Dermis lymphatic vessel endothelial cell (primary cell): ENCODE data around the gene XPA. TPM values are rescaled to one million over a fixed set of nuclear protein-coding genes. Genes with fewer than 3 reads are reported as not detected.

Experiments
- total RNA-seq: library from RNA; depleted of rRNA; stranded (reverse); fragments of >200 nt; gene quantifications from 2 replicates; pipeline ENCODE4 v1.2.1, GENCODE V29; 2014

Gene XPA
- total RNA-seq = 10.4 and 12.0 TPM in 2 replicates

GRCh38 chr9:97696803-97697601 lies at the start of gene XPA:
TSS of gene XPA (minus strand) at chr9:97697340. CDS start at chr9:97697292, 48 bp downstream.

GRCh38 chr9:97632985-97633858 lies 63.9 kb downstream of the XPA start, which contains the start of the genes NCBP1 and TSTD2:
TSS of gene NCBP1 (plus strand) at chr9:97633821. CDS start at chr9:97633882, 61 bp downstream.
TSS of gene TSTD2 (minus strand) at chr9:97633368. CDS start at chr9:97627562, 5,806 bp downstream.

Other genes starting within 250 kb of the XPA start
- 0.87 and 1.1 TPM in 2 replicates for gene TMOD1, start 195.7 kb downstream of the XPA start, total RNA-seq
- 12.6 and 13.8 TPM in 2 replicates for gene TSTD2, start 64.0 kb downstream of the XPA start, total RNA-seq
- 17.2 and 31.7 TPM in 2 replicates for gene NCBP1, start 63.5 kb downstream of the XPA start, total RNA-seq
- not detected in 2 replicates for gene FOXE1, start 155.9 kb upstream of the XPA start, total RNA-seq
- gene TRMO, start 225.2 kb upstream of the XPA start, total RNA-seq = 20.8 and 21.1 TPM in 2 replicates
- gene HEMGN, start 240.8 kb upstream of the XPA start, total RNA-seq = not detected in 2 replicates